ENCODE data around the gene ZNRF3.

Gene ZNRF3

DNA sequence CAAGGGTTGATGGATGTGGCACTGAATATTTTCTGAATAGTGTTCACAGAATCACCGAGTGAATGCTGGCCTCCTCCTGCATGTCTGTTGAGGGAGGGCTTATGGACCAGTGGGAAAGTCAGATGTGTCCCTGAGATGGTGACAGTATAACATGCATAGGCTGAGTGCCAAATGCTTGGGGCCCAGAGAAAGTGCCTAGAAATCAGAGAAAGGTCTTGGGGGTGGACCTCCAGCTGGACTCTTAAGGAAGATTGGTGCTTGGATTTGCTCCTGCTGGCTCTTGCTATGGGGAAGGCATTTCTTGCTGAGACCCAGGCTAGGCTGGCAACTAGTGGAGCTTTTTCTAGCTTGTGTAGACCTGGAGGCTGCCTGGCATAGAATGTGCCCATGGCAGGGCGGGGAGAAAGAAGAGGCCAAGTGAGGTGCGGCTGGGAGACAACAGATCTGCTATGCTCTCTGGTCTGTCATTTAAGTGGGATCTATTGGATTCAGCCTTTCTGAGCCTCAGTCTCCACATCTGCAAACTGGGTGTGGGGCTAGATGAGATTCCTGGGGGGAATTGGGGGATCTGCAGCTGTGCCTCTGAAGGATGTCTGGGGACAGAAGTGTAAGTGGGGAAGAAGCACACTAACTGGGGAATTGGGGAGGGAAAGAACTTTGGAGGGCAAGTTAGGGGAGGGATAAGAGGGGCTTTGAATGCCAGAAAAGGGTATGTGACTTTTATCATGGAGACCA lies 27.4 kb downstream of the ZNRF3 start:
- no peak overlapping the region for H4K8ac ChIP-seq (ENCODE audit: low read depth, low read length)
- no CpG with 5 or more reads among the region's 3 CpGs for WGBS, 2 donors (ENCODE audit: extremely low coverage in 2 of 2, insufficient read length in 2 of 2, insufficient replicate concordance in 1 of 2)
- H2AFZ ChIP-seq (ENCODE audit: low read length), result no peak overlapping the region

DNA sequence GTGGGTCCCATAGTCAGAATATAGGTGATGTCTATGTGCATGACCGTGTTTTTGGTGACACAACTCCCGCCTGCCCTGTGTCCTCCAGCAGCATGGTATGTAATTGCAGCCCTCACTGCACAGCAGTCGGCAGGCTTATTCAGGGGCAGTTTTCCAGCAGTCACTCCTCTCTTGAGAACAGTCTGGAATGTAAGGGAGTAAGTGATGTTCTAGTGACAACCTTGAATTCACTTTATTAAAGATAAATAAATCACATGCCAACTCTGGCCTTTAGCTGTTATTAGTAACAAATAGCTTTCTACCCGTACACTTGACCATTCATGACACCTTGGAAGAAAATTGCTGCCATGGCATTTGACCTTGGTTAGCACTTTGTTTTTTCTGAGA lies 27.9 kb downstream of the ZNRF3 start:
- Histone ChIP-seq H2BK12ac (ENCODE audit: low read length) (no peak overlapping the region), H3K23ac (ENCODE audit: low read depth, low read length, poor library complexity) (no peak overlapping the region), H3K14ac (ENCODE audit: low read length) (no peak overlapping the region), H3K4me3 (ENCODE audit: low read length in 2 of 2) (no peak overlapping the region), H2BK5ac (ENCODE audit: low read length) (no peak overlapping the region), H3K27me3 (ENCODE audit: control insufficient read depth in 3 of 3, insufficient read depth in 3 of 3, low read depth in 1 of 3, low read length in 3 of 3) (no peaks in the 10 kb centered on the region), H4K91ac (ENCODE audit: low read depth, low read length, poor library complexity) (no peak overlapping the region), H3K9me3 (replicated peaks in 1 of 2; ENCODE audit: control insufficient read depth in 2 of 2, insufficient read depth in 1 of 2, low read depth in 1 of 2, low read length in 2 of 2) (no peaks in the 10 kb centered on the region), H2AK5ac (ENCODE audit: low read depth, low read length) (no peak overlapping the region), H2BK120ac (ENCODE audit: low read depth, low read length) (no peak overlapping the region), H3K79me1 (ENCODE audit: low read depth, low read length) (peaks cover 2% of the 10 kb centered on the region), H3K27ac (replicated peaks; ENCODE audit: low read length) (no peak overlapping the region), H3K9ac (ENCODE audit: low read depth, low read length, poor library complexity) (no peak overlapping the region), H4K8ac (ENCODE audit: low read depth, low read length) (no peak overlapping the region), H3K4me2 (ENCODE audit: insufficient read depth, low read length, poor library complexity, severe bottlenecking) (no peak overlapping the region), H3K18ac (ENCODE audit: low read length) (no peak overlapping the region), H3K4ac (ENCODE audit: low read length) (no peak overlapping the region), H2AFZ (ENCODE audit: low read length) (no peak overlapping the region), H3K36me3 (replicated peaks in 1 of 2; ENCODE audit: control insufficient read depth in 2 of 2, insufficient read depth in 2 of 2, low read length in 2 of 2) (peaks cover 0 to 9% of the 10 kb centered on the region in 2 donors), H3K4me1 (ENCODE audit: control insufficient read depth in 2 of 2, insufficient read depth in 1 of 2, low read depth in 1 of 2, low read length in 2 of 2) (peaks cover 8 to 18% of the 10 kb centered on the region in 2 donors), H2BK15ac (ENCODE audit: low read length) (no peak overlapping the region)
- WGBS, 2 donors (ENCODE audit: extremely low coverage in 2 of 2, insufficient read length in 2 of 2, insufficient replicate concordance in 1 of 2), result no CpG with 5 or more reads among the region's 4 CpGs
- no peak for DNase-seq (ENCODE audit: low spot score)

More for the DNA sequence above, 27.4 kb downstream of the ZNRF3 start:
- H4K91ac ChIP-seq (ENCODE audit: low read depth, low read length, poor library complexity), result no peak overlapping the region
- no peak for DNase-seq (ENCODE audit: low spot score)
- H3K36me3 ChIP-seq (replicated peaks in 1 of 2; ENCODE audit: control insufficient read depth in 2 of 2, insufficient read depth in 2 of 2, low read length in 2 of 2), result peaks cover 0 to 15% of the 10 kb centered on the region in 2 donors
- H3K79me1 ChIP-seq (ENCODE audit: low read depth, low read length), result peaks cover 2% of the 10 kb centered on the region
- no peak overlapping the region for H2AK5ac ChIP-seq (ENCODE audit: low read depth, low read length)
- peaks cover 8 to 15% of the 10 kb centered on the region in 2 donors for H3K4me1 ChIP-seq (ENCODE audit: control insufficient read depth in 2 of 2, insufficient read depth in 1 of 2, low read depth in 1 of 2, low read length in 2 of 2)
- no peak overlapping the region for H2BK15ac ChIP-seq (ENCODE audit: low read length)
- no peak overlapping the region for H3K14ac ChIP-seq (ENCODE audit: low read length)
- H2BK120ac ChIP-seq (ENCODE audit: low read depth, low read length), result no peak overlapping the region
- H3K4ac ChIP-seq (ENCODE audit: low read length), result no peak overlapping the region
- no peak overlapping the region for H2BK5ac ChIP-seq (ENCODE audit: low read length)
- no peak overlapping the region for H2BK12ac ChIP-seq (ENCODE audit: low read length)
- no peak overlapping the region for H3K4me3 ChIP-seq (ENCODE audit: low read length in 2 of 2)
- H3K18ac ChIP-seq (ENCODE audit: low read length), result no peak overlapping the region
- H3K4me2 ChIP-seq (ENCODE audit: insufficient read depth, low read length, poor library complexity, severe bottlenecking), result no peak overlapping the region
- no peak overlapping the region for H3K23ac ChIP-seq (ENCODE audit: low read depth, low read length, poor library complexity)
- no peak overlapping the region for H3K9ac ChIP-seq (ENCODE audit: low read depth, low read length, poor library complexity)
- H3K9me3 ChIP-seq (replicated peaks in 1 of 2; ENCODE audit: control insufficient read depth in 2 of 2, insufficient read depth in 1 of 2, low read depth in 1 of 2, low read length in 2 of 2), result no peaks in the 10 kb centered on the region
- H3K27me3 ChIP-seq (ENCODE audit: control insufficient read depth in 3 of 3, insufficient read depth in 3 of 3, low read depth in 1 of 3, low read length in 3 of 3), result no peaks in the 10 kb centered on the region
- no peak overlapping the region for H3K27ac ChIP-seq (replicated peaks; ENCODE audit: low read length)

DNA sequence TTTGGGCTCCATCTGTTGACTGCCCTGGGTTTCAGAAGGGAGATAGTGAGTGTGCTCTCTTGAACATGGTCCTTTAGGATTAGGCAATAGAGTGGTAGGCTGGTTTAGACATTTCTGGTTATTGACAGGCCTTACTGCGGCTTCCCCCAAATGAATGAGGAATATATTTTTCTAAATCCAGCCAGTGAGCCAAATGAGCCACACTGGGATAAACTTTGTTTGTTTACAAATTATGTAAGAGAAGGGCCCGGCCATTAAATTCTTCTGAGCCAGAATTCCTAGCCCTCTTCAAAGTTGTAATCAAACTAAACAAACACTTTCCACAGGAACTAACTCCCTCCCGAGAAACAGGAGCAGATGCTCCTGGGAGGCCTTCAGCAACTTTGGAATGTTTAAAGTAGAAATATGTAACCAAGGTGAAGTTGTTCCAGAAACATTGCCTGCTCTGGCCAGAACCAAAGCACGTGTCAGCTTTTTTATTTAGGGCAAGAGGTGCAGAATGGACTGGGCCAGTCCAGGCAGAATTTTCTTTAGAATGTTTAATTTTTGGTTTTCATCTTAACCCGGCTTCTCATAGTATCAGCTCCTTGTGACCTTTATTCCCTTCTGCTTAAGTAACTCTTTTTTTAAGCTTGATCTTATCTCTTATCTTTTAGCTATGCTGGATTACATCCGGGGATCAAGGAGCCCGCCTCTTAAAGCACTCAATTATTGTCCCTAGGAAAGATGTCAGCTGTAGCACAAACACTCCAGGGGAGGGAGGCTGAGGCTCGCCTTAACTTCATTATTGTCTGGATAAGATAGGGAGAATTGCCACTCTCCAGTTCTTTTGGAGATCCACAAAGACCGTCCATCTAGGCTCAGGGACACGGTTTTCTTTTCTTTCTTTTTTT lies 28.7 kb downstream of the ZNRF3 start:
- H3K27me3 ChIP-seq (ENCODE audit: control insufficient read depth in 3 of 3, insufficient read depth in 3 of 3, low read depth in 1 of 3, low read length in 3 of 3), result no peaks in the 10 kb centered on the region
- no peak overlapping the region for H2BK5ac ChIP-seq (ENCODE audit: low read length)
- H3K9me3 ChIP-seq (replicated peaks in 1 of 2; ENCODE audit: control insufficient read depth in 2 of 2, insufficient read depth in 1 of 2, low read depth in 1 of 2, low read length in 2 of 2), result no peaks in the 10 kb centered on the region
- no peak overlapping the region for H2BK15ac ChIP-seq (ENCODE audit: low read length)
- H3K18ac ChIP-seq (ENCODE audit: low read length), result no peak overlapping the region
- DNase-seq (ENCODE audit: low spot score), result no peak
- H3K36me3 ChIP-seq (replicated peaks in 1 of 2; ENCODE audit: control insufficient read depth in 2 of 2, insufficient read depth in 2 of 2, low read length in 2 of 2), result peaks cover 0 to 5% of the 10 kb centered on the region in 2 donors
- H3K4me1 ChIP-seq (ENCODE audit: control insufficient read depth in 2 of 2, insufficient read depth in 1 of 2, low read depth in 1 of 2, low read length in 2 of 2), result peaks cover 14 to 25% of the 10 kb centered on the region in 2 donors
- no peak overlapping the region for H3K9ac ChIP-seq (ENCODE audit: low read depth, low read length, poor library complexity)
- no peak overlapping the region for H3K4me3 ChIP-seq (ENCODE audit: low read length in 2 of 2)
- no peak overlapping the region for H3K4me2 ChIP-seq (ENCODE audit: insufficient read depth, low read length, poor library complexity, severe bottlenecking)
- no peak overlapping the region for H4K8ac ChIP-seq (ENCODE audit: low read depth, low read length)
- H3K23ac ChIP-seq (ENCODE audit: low read depth, low read length, poor library complexity), result no peak overlapping the region
- no peak overlapping the region for H3K4ac ChIP-seq (ENCODE audit: low read length)
- H2BK12ac ChIP-seq (ENCODE audit: low read length), result no peak overlapping the region
- WGBS, 2 donors (ENCODE audit: extremely low coverage in 2 of 2, insufficient read length in 2 of 2, insufficient replicate concordance in 1 of 2), result no CpG with 5 or more reads among the region's 10 CpGs
- no peak overlapping the region for H3K27ac ChIP-seq (replicated peaks; ENCODE audit: low read length)
- H2BK120ac ChIP-seq (ENCODE audit: low read depth, low read length), result no peak overlapping the region
- no peak overlapping the region for H2AK5ac ChIP-seq (ENCODE audit: low read depth, low read length)
- H2AFZ ChIP-seq (ENCODE audit: low read length), result no peak overlapping the region
- no peak overlapping the region for H4K91ac ChIP-seq (ENCODE audit: low read depth, low read length, poor library complexity)
- H3K14ac ChIP-seq (ENCODE audit: low read length), result no peak overlapping the region
- peaks cover 2% of the 10 kb centered on the region for H3K79me1 ChIP-seq (ENCODE audit: low read depth, low read length)

DNA sequence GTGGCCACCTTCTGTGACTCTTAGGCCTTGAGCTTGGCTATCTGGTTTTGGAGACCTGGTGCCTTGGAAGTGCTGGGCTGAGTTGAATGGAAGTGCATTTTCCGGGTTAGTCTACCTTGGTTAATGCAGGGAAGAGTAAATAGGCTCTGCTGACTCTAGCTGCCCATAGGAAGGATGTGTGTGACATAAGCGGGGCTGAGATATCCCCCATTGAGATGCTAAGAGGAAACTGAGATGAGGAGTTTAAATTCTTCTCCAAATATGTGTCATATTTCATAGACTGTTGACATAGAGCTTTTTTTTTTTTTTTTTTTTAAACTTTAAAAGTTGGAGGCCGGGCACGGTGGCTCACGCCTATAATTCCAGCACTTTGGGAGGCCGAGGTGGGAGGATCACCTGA lies 30.8 kb downstream of the ZNRF3 start:
- Histone ChIP-seq H3K4me2 (ENCODE audit: insufficient read depth, low read length, poor library complexity, severe bottlenecking) (no peak overlapping the region), H3K4ac (ENCODE audit: low read length) (no peak overlapping the region), H2AK5ac (ENCODE audit: low read depth, low read length) (no peak overlapping the region), H3K27me3 (ENCODE audit: control insufficient read depth in 3 of 3, insufficient read depth in 3 of 3, low read depth in 1 of 3, low read length in 3 of 3) (no peaks in the 10 kb centered on the region), H3K79me1 (ENCODE audit: low read depth, low read length) (peaks cover 5% of the 10 kb centered on the region), H2AFZ (ENCODE audit: low read length) (no peak overlapping the region), H2BK12ac (ENCODE audit: low read length) (no peak overlapping the region), H2BK15ac (ENCODE audit: low read length) (no peak overlapping the region), H3K9me3 (replicated peaks in 1 of 2; ENCODE audit: control insufficient read depth in 2 of 2, insufficient read depth in 1 of 2, low read depth in 1 of 2, low read length in 2 of 2) (no peaks in the 10 kb centered on the region), H3K23ac (ENCODE audit: low read depth, low read length, poor library complexity) (no peak overlapping the region), H3K4me3 (ENCODE audit: low read length in 2 of 2) (no peak overlapping the region), H3K27ac (replicated peaks; ENCODE audit: low read length) (no peak overlapping the region), H3K14ac (ENCODE audit: low read length) (no peak overlapping the region), H3K9ac (ENCODE audit: low read depth, low read length, poor library complexity) (no peak overlapping the region), H4K8ac (ENCODE audit: low read depth, low read length) (no peak overlapping the region), H2BK120ac (ENCODE audit: low read depth, low read length) (no peak overlapping the region), H3K4me1 (ENCODE audit: control insufficient read depth in 2 of 2, insufficient read depth in 1 of 2, low read depth in 1 of 2, low read length in 2 of 2) (peaks cover 24 to 36% of the 10 kb centered on the region in 2 donors), H3K36me3 (replicated peaks in 1 of 2; ENCODE audit: control insufficient read depth in 2 of 2, insufficient read depth in 2 of 2, low read length in 2 of 2) (peaks cover 0 to 5% of the 10 kb centered on the region in 2 donors), H2BK5ac (ENCODE audit: low read length) (no peak overlapping the region), H4K91ac (ENCODE audit: low read depth, low read length, poor library complexity) (no peak overlapping the region), H3K18ac (ENCODE audit: low read length) (no peak overlapping the region)
- no CpG with 5 or more reads among the region's 6 CpGs for WGBS, 2 donors (ENCODE audit: extremely low coverage in 2 of 2, insufficient read length in 2 of 2, insufficient replicate concordance in 1 of 2)
- DNase-seq (ENCODE audit: low spot score), result no peak
